Effector memory CD4-positive, alpha-beta T cell (primary cell): ENCODE data around the gene S100A1.

Experiments
- DNase-seq, 3 donors: peaks; one replicate each; pipeline ENCODE4 v3.0.0-alpha.2; 2020
- H3K27ac ChIP-seq: 2 replicates; pipeline ENCODE4 v1.7.0; 2013; ENCODE audit warnings: mild to moderate bottlenecking, low read length, moderate library complexity; ENCODE audit not compliant: insufficient read depth, poor library complexity, severe bottlenecking
- H3K27me3 ChIP-seq: replicated peaks from 2 replicates; pipeline ENCODE4 v1.7.0; 2013; ENCODE audit warnings: mild to moderate bottlenecking, low read length; ENCODE audit not compliant: insufficient read depth, control insufficient read depth, poor library complexity, severe bottlenecking
- H3K36me3 ChIP-seq: 2 replicates; pipeline ENCODE4 v1.7.0; 2013; ENCODE audit warnings: mild to moderate bottlenecking, low read length, moderate library complexity; ENCODE audit not compliant: control insufficient read depth, insufficient read depth
- H3K4me1 ChIP-seq: 2 replicates; pipeline ENCODE4 v1.7.0; 2013; ENCODE audit warnings: low read length, mild to moderate bottlenecking; ENCODE audit not compliant: control insufficient read depth, insufficient read depth, poor library complexity, severe bottlenecking
- H3K4me3 ChIP-seq: 2 replicates; pipeline ENCODE4 v1.7.0; 2013; ENCODE audit warnings: low read length, low read depth, mild to moderate bottlenecking; ENCODE audit not compliant: insufficient read depth, poor library complexity, severe bottlenecking
- H3K9me3 ChIP-seq: 2 replicates; pipeline ENCODE4 v1.7.0; 2013; ENCODE audit warnings: mild to moderate bottlenecking, low read length, moderate library complexity; ENCODE audit not compliant: control insufficient read depth

S100A1 gene

GRCh38 chr1:153616144-153616916 is 11.9 kb upstream of the S100A1 start, which contains the start of gene S100A14:
S100A14 (minus strand) TSS chr1:153616325; CDS start chr1:153615858, 467 bp downstream.
- Histone ChIP-seq H3K27ac (no peak within 1 kb of the TSS), H3K27me3 (no peaks in the 10 kb centered on the region), H3K36me3 (no peaks in the 10 kb centered on the region), H3K4me1 (no peaks in the 10 kb centered on the region), H3K9me3 (no peaks in the 10 kb centered on the region), H3K4me3 (no peak within 1 kb of the TSS)
- no peak for DNase-seq

DNA sequence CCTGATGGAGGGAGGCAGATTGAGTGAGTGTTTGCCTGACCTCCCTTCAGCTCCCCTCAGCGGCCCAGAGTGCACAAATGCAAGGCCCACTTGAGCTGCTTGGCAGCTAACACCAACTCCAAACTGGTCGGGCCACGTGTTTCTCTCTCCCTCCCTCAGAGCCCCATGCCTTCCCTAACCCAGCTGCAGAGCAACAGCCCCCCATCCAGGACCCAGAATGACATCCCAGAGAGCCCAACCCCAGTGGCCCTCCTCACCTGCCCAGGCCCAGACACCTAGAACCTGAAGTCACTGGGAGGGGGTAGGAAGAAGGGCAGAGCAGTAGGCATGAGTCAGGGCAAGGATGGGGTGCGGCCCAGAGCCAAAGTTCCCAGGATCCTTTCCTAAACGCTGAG is 11.3 kb upstream of the S100A1 start:
- Histone ChIP-seq H3K27me3 (no peaks in the 10 kb centered on the region), H3K36me3 (no peaks in the 10 kb centered on the region), H3K4me1 (no peaks in the 10 kb centered on the region), H3K9me3 (no peaks in the 10 kb centered on the region), H3K27ac (no peak overlapping the region), H3K4me3 (no peak overlapping the region)
- no peak for DNase-seq

- peak in 2 of 3 donors; percentile 19 to 60 for DNase-seq
- Histone ChIP-seq H3K27ac (no peak overlapping the region), H3K4me3 (no peak overlapping the region), H3K4me1 (no peaks in the 10 kb centered on the region), H3K27me3 (no peaks in the 10 kb centered on the region), H3K9me3 (no peaks in the 10 kb centered on the region), H3K36me3 (no peaks in the 10 kb centered on the region)
Measured at GRCh38 chr1:153617663-153618062, 10.6 kb upstream of the S100A1 start.

DNA sequence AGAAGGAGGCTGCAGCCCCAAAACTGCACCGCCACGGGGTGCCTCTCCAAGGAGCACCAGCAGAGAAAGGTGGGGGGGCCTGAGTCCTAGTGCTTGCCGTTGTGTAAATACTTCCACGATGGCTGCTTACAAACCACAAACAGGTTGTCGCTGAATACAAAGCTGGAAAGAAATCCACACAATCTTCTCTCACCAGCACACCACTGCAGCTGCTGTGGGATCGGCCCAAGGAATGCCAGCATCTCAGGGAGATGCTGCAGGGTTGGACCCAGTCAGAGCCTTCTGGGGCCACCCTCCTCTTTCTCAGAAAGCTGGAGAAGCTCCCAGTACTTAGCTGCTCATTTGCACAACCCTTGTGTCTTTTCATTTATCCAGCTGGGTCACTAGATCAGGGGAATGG is 9.1 kb upstream of the S100A1 start:
- DNase-seq, result no peak
- no peaks in the 10 kb centered on the region for H3K27me3 ChIP-seq
- no peak overlapping the region for H3K27ac ChIP-seq
- no peaks in the 10 kb centered on the region for H3K4me1 ChIP-seq
- no peaks in the 10 kb centered on the region for H3K36me3 ChIP-seq
- no peaks in the 10 kb centered on the region for H3K9me3 ChIP-seq
- no peak overlapping the region for H3K4me3 ChIP-seq

GRCh38 chr1:153623101-153623500 is 5.1 kb upstream of the S100A1 start:
- Histone ChIP-seq H3K4me3 (no peak overlapping the region), H3K27ac (no peak overlapping the region), H3K36me3 (no peaks in the 10 kb centered on the region), H3K4me1 (no peaks in the 10 kb centered on the region), H3K27me3 (no peaks in the 10 kb centered on the region), H3K9me3 (no peaks in the 10 kb centered on the region)
- DNase-seq, result no peak

- Histone ChIP-seq H3K4me3 (no peak overlapping the region), H3K27ac (no peak overlapping the region), H3K4me1 (no peaks in the 10 kb centered on the region), H3K9me3 (no peaks in the 10 kb centered on the region), H3K27me3 (no peaks in the 10 kb centered on the region), H3K36me3 (no peaks in the 10 kb centered on the region)
- no peak for DNase-seq
Measured at GRCh38 chr1:153624965-153625611, 3.1 kb upstream of the S100A1 start.

DNA sequence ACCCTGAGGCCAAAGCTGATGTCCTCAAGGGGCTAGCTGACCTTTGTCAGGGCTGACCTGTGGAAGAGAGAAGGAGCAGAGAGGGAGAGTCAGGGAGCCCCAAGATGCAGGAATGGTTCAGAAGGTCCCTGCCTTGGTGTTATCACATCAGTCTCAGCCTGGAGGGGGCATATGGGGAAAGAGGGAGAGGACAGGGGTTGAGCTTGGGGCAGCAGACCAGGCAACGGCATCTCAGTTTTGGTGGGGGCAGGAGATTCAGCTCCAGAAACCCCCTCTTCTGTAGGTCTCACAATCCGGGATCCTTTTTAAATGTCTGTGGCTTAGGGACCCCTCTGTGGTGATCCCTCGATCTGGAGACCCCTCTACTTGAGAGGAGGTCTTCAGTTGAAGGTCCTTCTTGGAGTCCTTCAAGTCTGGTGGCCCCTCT is 1.7 kb upstream of the S100A1 start:
- Histone ChIP-seq H3K27me3 (no peaks in the 10 kb centered on the region), H3K4me3 (no peak overlapping the region), H3K27ac (no peak overlapping the region), H3K4me1 (no peaks in the 10 kb centered on the region), H3K9me3 (no peaks in the 10 kb centered on the region), H3K36me3 (no peaks in the 10 kb centered on the region)
- no peak for DNase-seq

- Histone ChIP-seq H3K27me3 (no peaks in the 10 kb centered on the region), H3K4me1 (no peaks in the 10 kb centered on the region), H3K27ac (no peak within 1 kb of the TSS), H3K36me3 (no peaks in the 10 kb centered on the region), H3K4me3 (no peak within 1 kb of the TSS), H3K9me3 (no peaks in the 10 kb centered on the region)
- no peak for DNase-seq
Measured at GRCh38 chr1:153626904-153627714, 1.1 kb upstream of the S100A1 start, which contains the start of gene S100A13. S100A13 (minus strand) TSS chr1:153627505; CDS start chr1:153626472, 1,033 bp downstream.

DNA sequence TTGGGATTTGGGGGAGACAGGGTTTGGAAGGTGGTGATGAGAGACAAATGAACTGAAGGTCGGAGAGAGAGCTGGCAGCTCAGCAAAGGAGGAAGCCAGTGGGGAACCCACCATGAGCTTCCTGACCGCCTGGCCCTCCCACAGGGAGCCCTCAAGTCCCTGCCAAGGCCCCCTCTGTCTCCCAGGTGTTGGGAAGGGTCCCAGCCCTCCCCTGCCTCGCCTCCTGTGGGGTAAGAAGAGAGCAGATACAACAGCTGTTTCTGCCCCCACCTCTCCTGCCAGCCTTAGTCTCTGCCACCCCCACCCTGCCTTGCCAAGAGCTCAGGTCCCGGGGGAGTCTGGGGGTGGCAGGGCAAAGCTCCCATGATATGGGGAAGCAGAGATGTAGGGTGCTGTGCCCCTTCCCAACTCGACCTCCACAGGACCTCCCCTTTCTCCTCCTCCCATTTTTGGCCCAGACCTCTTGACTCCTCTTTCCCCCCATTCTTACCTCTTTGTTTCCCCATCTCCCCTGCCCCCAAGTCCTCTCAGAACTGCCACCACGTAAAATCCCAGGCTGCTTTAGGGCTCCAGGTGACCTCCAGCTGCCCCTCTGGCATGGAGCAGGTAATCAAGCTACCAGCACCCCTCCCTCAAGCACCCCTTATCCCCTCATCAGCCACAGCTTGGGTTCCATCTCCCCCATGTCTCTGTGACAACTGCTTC is 556 bp downstream of the S100A1 start:
- Histone ChIP-seq H3K36me3 (no peaks in the 10 kb centered on the region), H3K9me3 (no peaks in the 10 kb centered on the region), H3K27ac (no peak overlapping the region), H3K4me3 (no peak overlapping the region), H3K4me1 (no peaks in the 10 kb centered on the region), H3K27me3 (no peaks in the 10 kb centered on the region)
- DNase-seq, result no peak
